NB4 (cell line): ENCODE results near the gene PLEKHM2.
A peak's percentile ranks its signal among the peaks of the same experiment; 100 is the strongest.
"Not testable (repeated sequence)": the region's sequence is repeated elsewhere in the genome, so short reads cannot be mapped to it uniquely, and the experiment has no call there.

Experiments
- DNase-seq: peaks from one replicate; pipeline ENCODE4 v3.0.0; 2010; ENCODE audit warnings: low read depth
- H3K4me3 ChIP-seq: one replicate; pipeline ENCODE4 v1.5.1; 2011; ENCODE audit warnings: mild to moderate bottlenecking, low read depth, low read length, moderate library complexity
- MYC ChIP-seq: IDR thresholded peaks from 2 replicates; pipeline ENCODE4 v1.6.1; 2011; ENCODE audit warnings: low read depth, low read length
- POLR2A ChIP-seq: IDR thresholded peaks from 2 replicates; pipeline ENCODE4 v1.6.1; 2011; ENCODE audit warnings: mild to moderate bottlenecking; ENCODE audit not compliant: insufficient read length; ENCODE audit errors: extremely low read depth
- TF ChIP-seq, protein P1 (sequence below): IDR thresholded peaks from 2 replicates; pipeline ENCODE4 v1.6.1; 2011; ENCODE audit warnings: low read depth, low read length
- TF ChIP-seq, protein P2 (sequence below): IDR thresholded peaks from one replicate; pipeline ENCODE4 v1.5.1; 2012; ENCODE audit warnings: low read depth, low read length

Gene PLEKHM2

DNA sequence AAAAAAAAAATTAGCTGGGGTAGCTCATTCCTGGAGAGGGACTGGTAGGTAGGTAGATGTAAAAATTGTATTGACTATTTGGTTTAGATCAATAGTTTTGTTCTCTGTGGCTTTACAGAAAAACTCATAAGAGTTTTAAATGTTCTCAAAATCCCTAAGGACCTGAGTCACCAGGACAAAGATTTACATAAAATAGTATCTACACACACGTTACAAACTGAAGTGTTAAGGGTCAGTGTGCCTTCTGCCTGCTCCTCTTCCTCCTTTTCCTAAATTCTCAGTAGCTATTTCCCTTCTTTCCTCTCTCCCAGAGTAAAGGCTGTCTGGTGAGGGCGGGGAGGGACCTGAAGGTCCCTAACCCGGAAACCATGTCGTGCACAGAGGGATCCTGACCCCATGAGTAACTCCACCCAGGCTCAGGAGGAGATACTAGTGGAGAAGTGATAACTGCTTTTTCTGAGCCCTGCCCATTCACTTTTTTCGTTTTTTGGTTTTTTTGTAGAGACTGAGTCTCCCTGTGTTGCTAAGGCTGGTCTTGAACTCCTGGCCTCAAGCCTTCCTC, 8.1 kb downstream of the PLEKHM2 start:
- TF ChIP-seq MYC, result no peak
- TF ChIP-seq POLR2A, result no peak
- TF ChIP-seq, protein P1, sequence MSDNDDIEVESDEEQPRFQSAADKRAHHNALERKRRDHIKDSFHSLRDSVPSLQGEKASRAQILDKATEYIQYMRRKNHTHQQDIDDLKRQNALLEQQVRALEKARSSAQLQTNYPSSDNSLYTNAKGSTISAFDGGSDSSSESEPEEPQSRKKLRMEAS, result no peak
- TF ChIP-seq, protein P2, sequence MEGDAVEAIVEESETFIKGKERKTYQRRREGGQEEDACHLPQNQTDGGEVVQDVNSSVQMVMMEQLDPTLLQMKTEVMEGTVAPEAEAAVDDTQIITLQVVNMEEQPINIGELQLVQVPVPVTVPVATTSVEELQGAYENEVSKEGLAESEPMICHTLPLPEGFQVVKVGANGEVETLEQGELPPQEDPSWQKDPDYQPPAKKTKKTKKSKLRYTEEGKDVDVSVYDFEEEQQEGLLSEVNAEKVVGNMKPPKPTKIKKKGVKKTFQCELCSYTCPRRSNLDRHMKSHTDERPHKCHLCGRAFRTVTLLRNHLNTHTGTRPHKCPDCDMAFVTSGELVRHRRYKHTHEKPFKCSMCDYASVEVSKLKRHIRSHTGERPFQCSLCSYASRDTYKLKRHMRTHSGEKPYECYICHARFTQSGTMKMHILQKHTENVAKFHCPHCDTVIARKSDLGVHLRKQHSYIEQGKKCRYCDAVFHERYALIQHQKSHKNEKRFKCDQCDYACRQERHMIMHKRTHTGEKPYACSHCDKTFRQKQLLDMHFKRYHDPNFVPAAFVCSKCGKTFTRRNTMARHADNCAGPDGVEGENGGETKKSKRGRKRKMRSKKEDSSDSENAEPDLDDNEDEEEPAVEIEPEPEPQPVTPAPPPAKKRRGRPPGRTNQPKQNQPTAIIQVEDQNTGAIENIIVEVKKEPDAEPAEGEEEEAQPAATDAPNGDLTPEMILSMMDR, result no peak
- DNase-seq, result no peak
- no peak overlapping the region for H3K4me3 ChIP-seq

DNA sequence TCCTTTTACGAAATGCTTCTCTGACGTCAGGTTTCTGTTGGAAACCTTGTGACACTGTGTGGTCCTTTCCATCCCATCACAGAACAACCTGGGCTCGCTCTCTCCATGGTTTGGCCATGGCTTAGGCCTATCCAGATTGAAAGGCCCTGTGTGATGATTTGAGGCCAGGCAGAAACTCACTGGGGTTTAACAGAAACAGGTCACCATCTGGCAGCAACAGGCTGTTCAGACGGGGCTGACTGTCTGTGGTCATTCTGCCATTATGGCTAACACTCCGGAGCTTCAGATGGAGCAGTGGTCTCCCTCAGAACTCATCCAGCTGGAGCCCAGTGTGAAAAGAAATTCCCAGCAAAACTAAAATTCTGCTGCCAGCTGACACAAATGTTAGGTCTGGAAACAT, 9.3 kb downstream of the PLEKHM2 start:
- TF ChIP-seq MYC (no peak), POLR2A (no peak)
- TF ChIP-seq, protein P2, result no peak
- TF ChIP-seq, protein P1, result no peak
- no peak for DNase-seq

DNA sequence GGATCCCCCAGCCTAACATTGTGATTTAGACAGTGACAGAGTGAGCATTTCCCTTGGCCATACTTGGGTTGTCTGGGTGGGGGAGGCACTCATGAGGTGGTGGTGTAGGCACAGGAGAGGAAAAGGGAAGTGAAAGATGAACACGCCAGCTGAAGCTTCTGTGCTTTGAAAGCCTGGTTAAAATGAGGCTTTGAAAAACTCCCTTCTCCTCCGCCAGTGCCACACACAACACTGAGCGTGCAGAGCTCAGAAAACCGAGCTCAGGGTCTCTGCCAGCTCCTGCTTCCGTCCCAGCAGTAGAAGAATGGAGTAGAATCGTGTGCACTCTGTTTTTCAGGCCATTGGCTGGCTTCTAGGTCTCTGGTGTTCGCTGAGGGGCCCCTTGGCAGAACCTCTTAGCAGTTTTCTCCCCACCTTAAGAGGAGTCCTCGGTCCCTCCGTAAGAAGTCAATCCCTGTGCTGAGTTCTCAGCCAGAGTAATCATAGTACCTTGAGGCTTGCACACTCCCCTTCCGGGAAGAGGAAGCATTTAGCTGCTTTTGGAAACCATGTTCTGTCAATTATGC, 12.9 kb downstream of the PLEKHM2 start:
- peak; percentile 91 for DNase-seq
- H3K4me3 ChIP-seq, result peak overlapping the region; percentile 51
- TF ChIP-seq, protein P2, result no peak
- peak; percentile 77 for TF ChIP-seq MYC
- TF ChIP-seq, protein P1, result peak; percentile 81
- no peak for TF ChIP-seq POLR2A

More for the DNA sequence above, 9.3 kb downstream of the PLEKHM2 start:
- no peak overlapping the region for H3K4me3 ChIP-seq

DNA sequence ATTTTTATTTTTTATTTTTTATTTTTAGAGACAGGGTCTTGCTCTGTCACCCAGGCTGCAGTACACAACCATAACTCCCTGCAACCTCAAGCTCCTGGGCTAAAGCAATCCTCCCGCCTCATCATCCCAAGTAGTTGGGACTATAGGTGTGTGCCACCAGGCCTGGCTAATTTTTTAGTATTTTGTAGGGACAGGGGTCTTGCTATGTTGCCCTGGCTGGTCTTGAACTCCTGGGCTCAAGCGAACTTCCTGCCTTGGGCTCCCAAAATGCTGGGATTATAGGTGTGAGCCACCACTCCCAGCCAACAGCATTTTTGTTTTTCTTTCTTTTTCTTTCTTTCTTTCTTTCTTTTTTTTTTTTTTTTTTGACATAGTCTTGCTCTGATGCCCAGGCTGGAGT, 14.1 kb downstream of the PLEKHM2 start:
- no peak overlapping the region for H3K4me3 ChIP-seq
- TF ChIP-seq, protein P2, result no peak
- TF ChIP-seq POLR2A (no peak), MYC (no peak)
- TF ChIP-seq, protein P1, result no peak

DNA sequence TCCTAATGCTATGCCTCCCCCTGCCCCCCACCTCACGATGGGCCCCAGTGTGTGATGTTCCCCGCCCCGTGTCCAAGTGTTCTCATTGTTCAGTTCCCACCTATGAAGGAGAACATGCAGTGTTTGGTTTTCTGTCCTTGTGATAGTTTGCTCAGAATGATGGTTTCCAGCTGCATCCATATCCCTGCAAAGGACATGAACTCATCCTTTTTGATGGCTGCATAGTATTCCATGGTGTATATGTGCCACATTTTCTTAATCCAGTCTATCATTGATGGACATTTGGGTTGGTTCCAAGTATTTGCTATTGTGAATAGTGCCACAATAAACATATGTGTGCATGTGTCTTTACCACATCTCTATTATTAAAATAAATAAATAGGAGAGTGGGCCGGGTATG, 15.2 kb downstream of the PLEKHM2 start:
- not testable (repeated sequence) for H3K4me3 ChIP-seq, DNase-seq

More for the DNA sequence above, 14.1 kb downstream of the PLEKHM2 start:
- DNase-seq, result no peak

DNA sequence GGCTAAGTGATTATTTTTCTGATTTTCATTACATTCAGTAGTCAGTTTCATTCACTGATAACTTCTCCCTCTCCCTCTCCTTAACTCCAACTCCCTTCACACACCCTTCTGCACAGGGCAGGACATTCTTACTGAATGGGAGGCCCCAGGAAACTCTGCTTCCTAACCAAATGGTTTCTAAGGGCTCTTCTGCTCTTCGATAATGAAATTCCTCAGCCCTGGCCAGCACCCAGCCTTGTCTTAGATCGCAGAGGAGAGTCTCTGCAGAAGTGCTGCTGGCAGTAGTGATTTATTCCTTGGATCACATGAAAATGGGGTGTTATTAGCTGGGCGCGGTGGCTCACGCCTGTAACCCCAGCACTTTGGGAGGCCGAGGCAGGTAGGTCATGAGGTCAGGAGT, 16.4 kb downstream of the PLEKHM2 start:
- DNase-seq, result no peak
- no peak overlapping the region for H3K4me3 ChIP-seq
- no peak for TF ChIP-seq POLR2A
- TF ChIP-seq, protein P1, result no peak
- TF ChIP-seq, protein P2, result no peak
- TF ChIP-seq MYC, result no peak
